Epithelial cell of esophagus (primary cell): Measurements from ENCODE around the gene COL6A6.

ENCODE experiments used
- DNase-seq: peaks from one replicate; pipeline ENCODE4 v3.0.0; 2010; ENCODE audit warnings: low read depth
- H3K4me3 ChIP-seq: 2 replicates; pipeline ENCODE4 v1.5.1; 2011; ENCODE audit warnings: mild to moderate bottlenecking, low read length, control low read depth
- CTCF ChIP-seq: IDR thresholded peaks from 2 replicates; pipeline ENCODE4 v1.5.1; 2011; ENCODE audit warnings: low read depth, mild to moderate bottlenecking, low read length, control low read depth, inconsistent platforms; ENCODE audit not compliant: insufficient read depth; ENCODE audit errors: missing control alignments

COL6A6 gene

GRCh38 chr3:130514681-130515080 lies 2.3 kb upstream of the COL6A6 start:
- no peak for TF ChIP-seq CTCF
- H3K4me3 ChIP-seq = no peak overlapping the region
- no peak for DNase-seq

GRCh38 chr3:130515755-130516154 lies 1.2 kb upstream of the COL6A6 start:
- DNase-seq = no peak
- no peak overlapping the region for H3K4me3 ChIP-seq
- TF ChIP-seq CTCF = no peak

- DNase-seq = peak; percentile 24
- no peak overlapping the region for H3K4me3 ChIP-seq
- TF ChIP-seq CTCF = no peak
These were observed 625 bp downstream of the COL6A6 start for GRCh38 chr3:130517602-130518001.

GRCh38 chr3:130519754-130520153 lies 2.8 kb downstream of the COL6A6 start:
- DNase-seq = no peak
- TF ChIP-seq CTCF = no peak
- no peak overlapping the region for H3K4me3 ChIP-seq

- no peak for DNase-seq
- no peak overlapping the region for H3K4me3 ChIP-seq
- TF ChIP-seq CTCF = no peak
These were observed 5.4 kb downstream of the COL6A6 start for GRCh38 chr3:130522399-130522798.

GRCh38 chr3:130527426-130527825 lies 10.4 kb downstream of the COL6A6 start:
- DNase-seq = no peak
- no peak for TF ChIP-seq CTCF

GRCh38 chr3:130528120-130528519 lies 11.1 kb downstream of the COL6A6 start:
- DNase-seq = no peak
- H3K4me3 ChIP-seq = no peak overlapping the region
- no peak for TF ChIP-seq CTCF

More at GRCh38 chr3:130527426-130527825, 10.4 kb downstream of the COL6A6 start:
- H3K4me3 ChIP-seq = no peak overlapping the region
